Fibroblast of lung (primary cell): ENCODE data around the gene TMEM151B.
"Not testable (repeated sequence)": the region's sequence is repeated elsewhere in the genome, so short reads cannot be mapped to it uniquely, and the experiment has no call there.

Experiments
- EZH2 ChIP-seq: IDR thresholded peaks from 2 replicates; pipeline ENCODE4 v1.5.1; 2012; ENCODE audit warnings: low read length, control low read depth, mild to moderate bottlenecking; ENCODE audit errors: missing control alignments
- TF ChIP-seq, protein P1 (sequence below), 2 donors: IDR thresholded peaks in 1 of 2; conservative IDR thresholded peaks in 1 of 2; 1 replicate in 1 of 2; 2 replicates in 1 of 2; pipeline ENCODE4 v1.5.1; 2011 to 2012; ENCODE audit warnings: low read length in 2 of 2, control low read depth in 1 of 2, inconsistent platforms in 1 of 2, low read depth in 1 of 2, mild to moderate bottlenecking in 1 of 2

DNA sequence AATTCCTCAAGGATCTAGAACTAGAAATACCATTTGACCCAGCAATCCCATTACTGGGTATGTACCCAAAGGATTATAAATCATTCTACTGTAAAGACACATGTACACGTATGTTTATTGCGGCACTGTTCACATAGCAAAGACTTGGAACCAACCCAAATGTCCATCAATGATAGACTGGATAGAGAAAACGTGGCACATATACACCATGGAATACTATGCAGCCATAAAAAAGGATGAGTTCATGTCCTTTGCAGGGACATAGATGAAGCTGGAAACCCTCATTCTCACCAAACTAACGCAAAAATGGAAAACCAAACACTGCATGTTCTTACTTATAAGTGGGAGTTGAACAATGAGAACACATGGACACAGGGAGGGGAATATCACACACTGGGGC lies 76.6 kb downstream of the TMEM151B start:
- TF ChIP-seq, protein P1, sequence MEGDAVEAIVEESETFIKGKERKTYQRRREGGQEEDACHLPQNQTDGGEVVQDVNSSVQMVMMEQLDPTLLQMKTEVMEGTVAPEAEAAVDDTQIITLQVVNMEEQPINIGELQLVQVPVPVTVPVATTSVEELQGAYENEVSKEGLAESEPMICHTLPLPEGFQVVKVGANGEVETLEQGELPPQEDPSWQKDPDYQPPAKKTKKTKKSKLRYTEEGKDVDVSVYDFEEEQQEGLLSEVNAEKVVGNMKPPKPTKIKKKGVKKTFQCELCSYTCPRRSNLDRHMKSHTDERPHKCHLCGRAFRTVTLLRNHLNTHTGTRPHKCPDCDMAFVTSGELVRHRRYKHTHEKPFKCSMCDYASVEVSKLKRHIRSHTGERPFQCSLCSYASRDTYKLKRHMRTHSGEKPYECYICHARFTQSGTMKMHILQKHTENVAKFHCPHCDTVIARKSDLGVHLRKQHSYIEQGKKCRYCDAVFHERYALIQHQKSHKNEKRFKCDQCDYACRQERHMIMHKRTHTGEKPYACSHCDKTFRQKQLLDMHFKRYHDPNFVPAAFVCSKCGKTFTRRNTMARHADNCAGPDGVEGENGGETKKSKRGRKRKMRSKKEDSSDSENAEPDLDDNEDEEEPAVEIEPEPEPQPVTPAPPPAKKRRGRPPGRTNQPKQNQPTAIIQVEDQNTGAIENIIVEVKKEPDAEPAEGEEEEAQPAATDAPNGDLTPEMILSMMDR (conservative IDR thresholded peaks at IDR 0.05 in 1 of 2, IDR thresholded peaks at IDR 0.05 in 1 of 2; ENCODE audit: low read depth in 1 of 2, low read length in 2 of 2), result not testable (repeated sequence)
- TF ChIP-seq EZH2, result not testable (repeated sequence)
